ENCODE measurements around the gene TNN. TPM values are rescaled to one million over a fixed set of nuclear protein-coding genes. Genes with fewer than 3 reads are reported as not detected.
A peak's percentile ranks its signal among the peaks of the same experiment; 100 is the strongest.
"Not testable (repeated sequence)": the region's sequence is repeated elsewhere in the genome, so short reads cannot be mapped to it uniquely, and the experiment has no call there.

TNN gene
- total RNA-seq, 1 donor from 2014 or later = not detected

GRCh38 chr1:175070818-175071217, 3.2 kb downstream of the TNN start:
- no peak for DNase-seq (ENCODE audit: low read depth, low spot score)

GRCh38 chr1:175071276-175071943, 3.8 kb downstream of the TNN start:
- DNase-seq (ENCODE audit: low read depth, low spot score) = no peak

- DNase-seq (ENCODE audit: low read depth, low spot score) = peak; percentile 7
Measured at GRCh38 chr1:175072099-175072951, 4.7 kb downstream of the TNN start.

- DNase-seq (ENCODE audit: low read depth, low spot score) = no peak
Measured at GRCh38 chr1:175073061-175073460, 5.4 kb downstream of the TNN start.

GRCh38 chr1:175073633-175074032, 6.0 kb downstream of the TNN start:
- no peak for DNase-seq (ENCODE audit: low read depth, low spot score)

GRCh38 chr1:175075572-175076568, 8.2 kb downstream of the TNN start:
- DNase-seq (ENCODE audit: low read depth, low spot score) = no peak

GRCh38 chr1:175077356-175078030, 9.9 kb downstream of the TNN start:
- DNase-seq (ENCODE audit: low read depth, low spot score) = no peak

- no peak for DNase-seq (ENCODE audit: low read depth, low spot score)
Measured at GRCh38 chr1:175078629-175079028, 11.0 kb downstream of the TNN start.

- no peak for DNase-seq (ENCODE audit: low read depth, low spot score)
Measured at GRCh38 chr1:175079338-175079737, 11.7 kb downstream of the TNN start.

GRCh38 chr1:175080030-175080429, 12.4 kb downstream of the TNN start:
- DNase-seq (ENCODE audit: low read depth, low spot score) = no peak

GRCh38 chr1:175081983-175082382, 14.3 kb downstream of the TNN start:
- DNase-seq (ENCODE audit: low read depth, low spot score) = no peak

- no peak for DNase-seq (ENCODE audit: low read depth, low spot score)
Measured at GRCh38 chr1:175088525-175088951, 20.9 kb downstream of the TNN start.

GRCh38 chr1:175089136-175089718, 21.6 kb downstream of the TNN start:
- no peak for DNase-seq (ENCODE audit: low read depth, low spot score)

- no peak for DNase-seq (ENCODE audit: low read depth, low spot score)
Measured at GRCh38 chr1:175090780-175091179, 23.1 kb downstream of the TNN start.

GRCh38 chr1:175094626-175095025, 27.0 kb downstream of the TNN start:
- no peak for DNase-seq (ENCODE audit: low read depth, low spot score)

- no peak for DNase-seq (ENCODE audit: low read depth, low spot score)
Measured at GRCh38 chr1:175095069-175095468, 27.4 kb downstream of the TNN start.

GRCh38 chr1:175095978-175096607, 28.5 kb downstream of the TNN start:
- DNase-seq (ENCODE audit: low read depth, low spot score) = no peak

GRCh38 chr1:175097361-175097760, 29.7 kb downstream of the TNN start:
- no peak for DNase-seq (ENCODE audit: low read depth, low spot score)

- no peak for DNase-seq (ENCODE audit: low read depth, low spot score)
Measured at GRCh38 chr1:175099916-175100315, 32.3 kb downstream of the TNN start.

GRCh38 chr1:175102166-175102565, 34.5 kb downstream of the TNN start:
- DNase-seq (ENCODE audit: low read depth, low spot score) = not testable (repeated sequence)

Measured in pulmonary artery endothelial cell (primary cell).